ENCODE measurements around the gene UPK1B. TPM values are rescaled to one million over a fixed set of nuclear protein-coding genes. Genes with fewer than 3 reads are reported as not detected.

Gene UPK1B
- total RNA-seq, 1 experiment from 2014 or later = 1.0 TPM

- no peak overlapping the region for H3K27ac Mint-ChIP-seq
- Histone ChIP-seq H4K20me1 (ENCODE audit: control insufficient read depth, insufficient read depth, insufficient read length) (no peaks in the 10 kb centered on the region), H3K27ac (ENCODE audit: insufficient read length, low read depth, low read length) (no peak overlapping the region), H4K8ac (replicated peaks; ENCODE audit: insufficient read length, low read depth, low read length) (no peak overlapping the region), H3K4me2 (ENCODE audit: insufficient read depth, insufficient read length, low read length) (no peak overlapping the region), H3K27me3 (ENCODE audit: insufficient read depth, low read length) (no peaks in the 10 kb centered on the region), H3K4ac (ENCODE audit: low read depth, low read length) (no peak overlapping the region), H2BK20ac (ENCODE audit: low read depth, low read length, poor library complexity, severe bottlenecking) (no peak overlapping the region), H3K4me1 (ENCODE audit: insufficient read depth, low read length) (no peaks in the 10 kb centered on the region), H2BK5ac (ENCODE audit: insufficient read length, low read length) (no peak overlapping the region), H2BK15ac (ENCODE audit: low read depth, low read length) (no peak overlapping the region), H4K5ac (ENCODE audit: insufficient read length, low read depth, low read length) (no peak overlapping the region), H3K18ac (ENCODE audit: insufficient read length, low read depth, low read length) (no peak overlapping the region), H3K79me2 (ENCODE audit: insufficient read depth, low read length) (no peaks in the 10 kb centered on the region), H3K14ac (ENCODE audit: insufficient read depth, low read length) (no peak overlapping the region), H3K56ac (ENCODE audit: insufficient read length, low read depth, low read length) (no peak overlapping the region), H3K23ac (ENCODE audit: insufficient read length, low read depth, low read length) (no peak overlapping the region), H2BK120ac (ENCODE audit: low read depth, low read length, poor library complexity, severe bottlenecking) (no peak overlapping the region), H2BK12ac (ENCODE audit: insufficient read length, low read depth, low read length) (no peak overlapping the region), H3K23me2 (ENCODE audit: insufficient read length, low read depth, low read length, poor library complexity, severe bottlenecking) (no peaks in the 10 kb centered on the region), H2AK5ac (ENCODE audit: insufficient read length, low read length) (no peak overlapping the region), H3K79me1 (ENCODE audit: insufficient read depth, low read depth, low read length, poor library complexity, severe bottlenecking) (no peaks in the 10 kb centered on the region), H3K9ac (ENCODE audit: extremely low read depth, insufficient read length, low read length) (no peak overlapping the region), H3T11ph (ENCODE audit: low read length) (no peak overlapping the region), H2AFZ (ENCODE audit: low read length) (no peak overlapping the region), H4K91ac (ENCODE audit: insufficient read length, low read depth, low read length) (no peak overlapping the region), H3K9me3 (ENCODE audit: control insufficient read depth, low read depth, low read length) (no peaks in the 10 kb centered on the region)
- no CpG with 5 or more reads among the region's 7 CpGs for WGBS (ENCODE audit: extremely low coverage, insufficient read length, low lambda C conversion rate)
- H3K4me3 Mint-ChIP-seq = no peak overlapping the region
- H3K36me3 Mint-ChIP-seq (ENCODE audit: insufficient read depth in 1 of 3, low read depth in 3 of 3) = no peaks in the 10 kb centered on the region
- peaks cover 0 to 4% of the 10 kb centered on the region in 2 experiments; a peak in 1 of 4 replicates for H3K4me1 Mint-ChIP-seq
- TF ChIP-seq CTCF (conservative IDR thresholded peaks at IDR 0.05) = no peak
- no peaks in the 10 kb centered on the region; the same call in 1 of the 2 replicates for H3K27me3 Mint-ChIP-seq (ENCODE audit: low read depth)
- DNase-seq = no peak
- H3K9me3 Mint-ChIP-seq = no peaks in the 10 kb centered on the region
Measured at GRCh38 chr3:119184796-119185570, 11.6 kb downstream of the UPK1B start.
